A172 (cell line): ENCODE data around the gene TMEM9B. TPM values are rescaled to one million over a fixed set of nuclear protein-coding genes. Genes with fewer than 3 reads are reported as not detected.

Source experiments
- total RNA-seq: library from RNA; depleted of rRNA; stranded (reverse); fragments of >200 nt; shearing (Covaris generic); gene quantifications from 2 replicates; pipeline ENCODE4 v1.2.3, GENCODE V29; 2014; rRNA removed

TMEM9B gene
- total RNA-seq, 1 experiment from 2014 or later, result 66.5 TPM

Other genes with a start within 250 kb of the TMEM9B start
- 126 and 130 TPM in 2 replicates for gene AKIP1, start 53.3 kb downstream of the TMEM9B start, total RNA-seq
- gene C11orf16, start 31.5 kb downstream of the TMEM9B start, total RNA-seq, result 0.31 TPM in 1 of 2 replicates, not detected in the other
- gene ASCL3, start 21.4 kb downstream of the TMEM9B start, total RNA-seq, result not detected in 2 replicates
- gene NRIP3, start 39.6 kb upstream of the TMEM9B start, total RNA-seq, result 24.9 and 28.1 TPM in 2 replicates
- 0.47 TPM in 1 of 2 replicates, not detected in the other for gene SCUBE2, start 127.2 kb upstream of the TMEM9B start, total RNA-seq